HCT116 (cell line): ENCODE results near the gene ZNF567. TPM values are rescaled to one million over a fixed set of nuclear protein-coding genes. Genes with fewer than 3 reads are reported as not detected.
"Not testable (repeated sequence)": the region's sequence is repeated elsewhere in the genome, so short reads cannot be mapped to it uniquely, and the experiment has no call there.

Source experiments
- ATAC-seq: fragments of 200-7000 bp; cut with Tn5 transposase; 2 replicates; pipeline ENCODE4 v1.9.1; 2020; ENCODE audit warnings: mild to moderate bottlenecking, moderate library complexity
- BruUV-seq: library from RNA; stranded (reverse); fragments of 400-500 nt; replicated peaks from 2 replicates; lab custom pipeline; 2021; lab: Mats Ljungman, UMichigan
- CTCF ChIA-PET: fragments of 300-600 bp; sonication (Branson Sonifier 250); formaldehyde crosslinking; loops from one replicate; lab custom pipeline; 2021; ENCODE audit warnings: antibody characterized with exemption; lab: Charles Lee
- POLR2A ChIA-PET: fragments of 300-600, 350-600 bp; sonication (Branson Sonifier 250); formaldehyde crosslinking; loops from one replicate; lab custom pipeline; 2021; ENCODE audit warnings: antibody characterized with exemption; lab: Charles Lee
- RAD21 ChIA-PET, 2 experiments: fragments of 300-600 bp; sonication (Branson Sonifier 250); formaldehyde crosslinking; loops; one replicate each; lab custom pipeline; 2023; ENCODE audit warnings: low total read pairs in 2 of 2; ENCODE audit not compliant: uncharacterized antibody in 2 of 2, unreplicated experiment in 2 of 2, low non-redundant PET in 1 of 2; lab: Charles Lee
- DNase-seq: peaks from one replicate; pipeline ENCODE4 v3.0.0-alpha.2; 2010; ENCODE audit warnings: low read depth, low spot score
- H2AFZ ChIP-seq: fragments of 200-600 bp; shearing (Covaris generic), sonication (generic); 2 replicates; pipeline ENCODE4 v1.6.1; 2017; ENCODE audit warnings: low read depth, mixed run types, mixed read lengths, antibody characterized with exemption, low read length; ENCODE audit not compliant: poor library complexity, severe bottlenecking
- H3K27ac ChIP-seq: 2 replicates; pipeline ENCODE4 v1.5.1; 2012; ENCODE audit warnings: low read depth, low read length
- H3K27me3 ChIP-seq: fragments of 200-600 bp; sonication (generic); 2 replicates; pipeline ENCODE4 v1.6.1; 2016; ENCODE audit warnings: mixed run types, low read length, mixed read lengths; ENCODE audit not compliant: insufficient read depth
- H3K36me3 ChIP-seq, 2 experiments: fragments of 200-500 bp in 1 of 2; fragments of 200-600 bp in 1 of 2; sonication (Bioruptor generic) in 1 of 2; sonication (generic) in 1 of 2; 2 replicates each; pipeline versions ENCODE4 v1.5.1 to v1.6.1; 2014 to 2016; ENCODE audit warnings: low read length in 2 of 2, inconsistent platforms in 1 of 2, mixed read lengths in 1 of 2, mixed run types in 1 of 2; ENCODE audit not compliant: insufficient read depth in 2 of 2, control insufficient read depth in 1 of 2
- H3K4me1 ChIP-seq, 2 experiments: fragments of 200-600 bp in 1 of 2; sonication (generic) in 1 of 2; 2 replicates each; pipeline versions ENCODE4 v1.5.1 to v1.6.1; 2012 to 2017; ENCODE audit warnings: low read length in 2 of 2, inconsistent platforms in 1 of 2, mild to moderate bottlenecking in 1 of 2, mixed read lengths in 1 of 2, mixed run types in 1 of 2, moderate library complexity in 1 of 2; ENCODE audit not compliant: insufficient read depth in 2 of 2, control insufficient read depth in 1 of 2
- H3K4me2 ChIP-seq: fragments of 200-600 bp; sonication (generic); 2 replicates; pipeline ENCODE4 v1.6.1; 2017; ENCODE audit warnings: mixed run types, low read length, mixed read lengths
- H3K4me3 ChIP-seq, 2 experiments: fragments of 200-600 bp in 1 of 2; sonication (generic) in 1 of 2; replicated peaks in 1 of 2; 2 replicates each; pipeline ENCODE4 v1.5.1; 2011 to 2016; ENCODE audit warnings: low read length in 2 of 2, control low read depth in 1 of 2, low read depth in 1 of 2, mild to moderate bottlenecking in 1 of 2, mixed read lengths in 1 of 2, mixed run types in 1 of 2
- H3K79me2 ChIP-seq: fragments of 200-600 bp; sonication (generic); 2 replicates; pipeline ENCODE4 v1.6.1; 2017; ENCODE audit warnings: mild to moderate bottlenecking, mixed run types, low read length, moderate library complexity, mixed read lengths; ENCODE audit not compliant: insufficient read depth
- H3K9ac ChIP-seq: fragments of 200-600 bp; sonication (generic); 2 replicates; pipeline ENCODE4 v1.6.1; 2016; ENCODE audit warnings: low read length, mixed read lengths
- H3K9me2 ChIP-seq: fragments of 200-600 bp; sonication (generic), shearing (Covaris generic); 2 replicates; pipeline ENCODE4 v1.6.1; 2017; ENCODE audit warnings: mixed run types, mild to moderate bottlenecking, moderate library complexity; ENCODE audit not compliant: insufficient read depth
- H3K9me3 ChIP-seq, 2 experiments: fragments of 200-500 bp in 1 of 2; fragments of 200-600 bp in 1 of 2; sonication (Bioruptor generic) in 1 of 2; sonication (generic) in 1 of 2; 2 replicates each; pipeline ENCODE4 v1.6.1; 2014 to 2017; ENCODE audit warnings: low read length in 2 of 2, mixed read lengths in 2 of 2, inconsistent platforms in 1 of 2, low read depth in 1 of 2, mild to moderate bottlenecking in 1 of 2, mixed run types in 1 of 2, moderate library complexity in 1 of 2; ENCODE audit not compliant: control insufficient read depth in 1 of 2, insufficient read depth in 1 of 2
- H4K20me1 ChIP-seq: fragments of 200-600 bp; sonication (generic), shearing (Covaris generic); 2 replicates; pipeline ENCODE4 v1.6.1; 2017; ENCODE audit warnings: mixed run types, mild to moderate bottlenecking, moderate library complexity; ENCODE audit not compliant: insufficient read depth
- CEBPB ChIP-seq: IDR thresholded peaks from 2 replicates; pipeline ENCODE4 v1.6.1; 2012; ENCODE audit warnings: low read depth
- ELF1 ChIP-seq: IDR thresholded peaks from 2 replicates; pipeline ENCODE4 v1.6.1; 2012; ENCODE audit warnings: low read depth, borderline replicate concordance
- EZH2 ChIP-seq: fragments of 200-600 bp; sonication (generic); IDR thresholded peaks from 2 replicates; pipeline ENCODE4 v1.6.1; 2017; ENCODE audit warnings: antibody characterized with exemption, mixed run types
- EZH2phosphoT487 ChIP-seq: fragments of 200-600 bp; IDR thresholded peaks from 2 replicates; pipeline ENCODE4 v1.6.1; 2018; ENCODE audit warnings: antibody characterized with exemption, borderline replicate concordance
- FOSL1 ChIP-seq: IDR thresholded peaks from 2 replicates; pipeline ENCODE4 v1.6.1; 2012; ENCODE audit warnings: low read depth
- POLR2AphosphoS5 ChIP-seq: IDR thresholded peaks from 2 replicates; pipeline ENCODE4 v1.6.1; 2011; ENCODE audit warnings: mild to moderate bottlenecking, low read depth, low read length, moderate library complexity
- RAD21 ChIP-seq: IDR thresholded peaks from 2 replicates; pipeline ENCODE4 v1.6.1; 2012; ENCODE audit warnings: low read depth, mild to moderate bottlenecking
- SIN3A ChIP-seq: IDR thresholded peaks from 2 replicates; pipeline ENCODE4 v1.6.1; 2012; ENCODE audit warnings: low read depth
- SP1 ChIP-seq: IDR thresholded peaks from 2 replicates; pipeline ENCODE4 v1.6.1; 2012; ENCODE audit warnings: low read depth
- SRF ChIP-seq: IDR thresholded peaks from 2 replicates; pipeline ENCODE4 v1.6.1; 2012; ENCODE audit warnings: low read depth
- ZFX ChIP-seq: fragments of 450-650 bp; IDR thresholded peaks from 2 replicates; pipeline ENCODE4 v1.6.1; 2017
- intact Hi-C: fragments of 100-400 bp; cut with micrococcal nuclease; formaldehyde crosslinking; loops from 2 replicates; pipeline ENCODE4 v1.10.0; 2022
- total RNA-seq: library from RNA; stranded (reverse); gene quantifications from one replicate; pipeline ENCODE4 v1.2.1, GENCODE V29; 2021; ENCODE audit not compliant: unreplicated experiment
- TF ChIP-seq, protein P1 (sequence below): IDR thresholded peaks from 2 replicates; pipeline ENCODE4 v1.6.1; 2012
- TF ChIP-seq, protein P2 (sequence below): IDR thresholded peaks from 2 replicates; pipeline ENCODE4 v1.6.1; 2012; ENCODE audit warnings: low read depth
- TF ChIP-seq, protein P3 (sequence below), 3 experiments: fragments of 200-600 bp in 1 of 3; sonication (generic) in 1 of 3; IDR thresholded peaks in 2 of 3; conservative IDR thresholded peaks in 1 of 3; 2 replicates each; pipeline ENCODE4 v1.5.1; 2012 to 2017; ENCODE audit warnings: low read depth in 2 of 3, low read length in 2 of 3, antibody characterized with exemption in 1 of 3, borderline replicate concordance in 1 of 3, control low read depth in 1 of 3, mild to moderate bottlenecking in 1 of 3, mixed read lengths in 1 of 3, mixed run types in 1 of 3, moderate library complexity in 1 of 3; ENCODE audit not compliant: insufficient read depth in 1 of 3

ZNF567 gene
- total RNA-seq, 1 experiment from 2014 or later, result 5.6 TPM

DNA sequence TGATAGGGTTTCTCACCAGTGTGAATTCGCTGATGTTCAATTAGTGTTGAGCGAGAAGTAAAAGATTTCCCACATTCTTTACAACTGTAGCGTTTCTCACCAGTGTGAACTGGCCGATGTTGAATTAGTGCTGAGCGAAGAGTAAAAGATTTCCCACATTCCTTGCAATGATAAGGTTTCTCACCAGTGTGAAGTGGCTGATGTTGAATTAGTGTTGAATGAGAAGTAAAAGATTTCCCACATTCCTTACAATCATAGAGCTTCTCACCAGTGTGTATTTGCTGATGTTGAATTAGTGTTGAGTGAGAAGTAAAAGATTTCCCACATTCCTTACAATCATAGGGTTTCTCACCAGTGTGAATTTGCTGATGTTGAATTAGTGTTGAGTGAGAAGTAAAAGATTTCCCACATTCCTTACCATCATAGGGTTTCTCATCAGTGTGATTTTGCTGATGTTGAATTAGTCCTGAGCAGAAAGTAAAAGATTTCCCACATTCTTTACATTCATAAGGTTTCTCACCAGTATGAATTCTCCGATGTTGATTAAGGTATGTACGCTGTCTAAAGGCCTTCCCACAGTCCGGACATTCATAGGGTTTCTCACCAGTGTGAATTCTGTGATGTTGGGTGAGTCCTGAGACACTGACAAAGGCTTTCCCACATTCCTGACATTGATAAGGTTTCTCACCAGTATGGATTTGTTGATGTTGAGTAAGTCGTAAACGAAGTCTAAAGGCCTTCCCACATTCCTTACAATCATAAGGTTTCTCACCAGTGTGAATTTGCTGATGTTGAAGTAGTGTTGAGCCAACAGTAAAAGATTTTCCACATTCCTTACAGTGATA, 61.2 kb downstream of the ZNF567 start:
- Histone ChIP-seq H3K79me2 (no peaks in the 10 kb centered on the region), H3K4me1 (no peaks in the 10 kb centered on the region), H3K9ac (no peak overlapping the region), H2AFZ (no peak overlapping the region), H3K4me3 (no peak overlapping the region), H4K20me1 (no peaks in the 10 kb centered on the region), H3K36me3 (0 out of 4 replicates have a peak, but pooled peaks cover 0 to 9% of the 10 kb centered on the region in 2 experiments), H3K27ac (no peak overlapping the region), H3K9me3 (peaks cover 37 to 51% of the 10 kb centered on the region in 2 experiments; a peak in 3 of 4 replicates), H3K4me2 (no peak overlapping the region), H3K27me3 (no peaks in the 10 kb centered on the region), H3K9me2 (no peaks in the 10 kb centered on the region)
- BruUV-seq, result no TSS peak
- no peak for TF ChIP-seq SRF
- TF ChIP-seq, protein P1, sequence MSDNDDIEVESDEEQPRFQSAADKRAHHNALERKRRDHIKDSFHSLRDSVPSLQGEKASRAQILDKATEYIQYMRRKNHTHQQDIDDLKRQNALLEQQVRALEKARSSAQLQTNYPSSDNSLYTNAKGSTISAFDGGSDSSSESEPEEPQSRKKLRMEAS, result no peak
- TF ChIP-seq EZH2phosphoT487, result no peak
- no peak for TF ChIP-seq ELF1
- TF ChIP-seq POLR2AphosphoS5, result no peak
- TF ChIP-seq, protein P2, sequence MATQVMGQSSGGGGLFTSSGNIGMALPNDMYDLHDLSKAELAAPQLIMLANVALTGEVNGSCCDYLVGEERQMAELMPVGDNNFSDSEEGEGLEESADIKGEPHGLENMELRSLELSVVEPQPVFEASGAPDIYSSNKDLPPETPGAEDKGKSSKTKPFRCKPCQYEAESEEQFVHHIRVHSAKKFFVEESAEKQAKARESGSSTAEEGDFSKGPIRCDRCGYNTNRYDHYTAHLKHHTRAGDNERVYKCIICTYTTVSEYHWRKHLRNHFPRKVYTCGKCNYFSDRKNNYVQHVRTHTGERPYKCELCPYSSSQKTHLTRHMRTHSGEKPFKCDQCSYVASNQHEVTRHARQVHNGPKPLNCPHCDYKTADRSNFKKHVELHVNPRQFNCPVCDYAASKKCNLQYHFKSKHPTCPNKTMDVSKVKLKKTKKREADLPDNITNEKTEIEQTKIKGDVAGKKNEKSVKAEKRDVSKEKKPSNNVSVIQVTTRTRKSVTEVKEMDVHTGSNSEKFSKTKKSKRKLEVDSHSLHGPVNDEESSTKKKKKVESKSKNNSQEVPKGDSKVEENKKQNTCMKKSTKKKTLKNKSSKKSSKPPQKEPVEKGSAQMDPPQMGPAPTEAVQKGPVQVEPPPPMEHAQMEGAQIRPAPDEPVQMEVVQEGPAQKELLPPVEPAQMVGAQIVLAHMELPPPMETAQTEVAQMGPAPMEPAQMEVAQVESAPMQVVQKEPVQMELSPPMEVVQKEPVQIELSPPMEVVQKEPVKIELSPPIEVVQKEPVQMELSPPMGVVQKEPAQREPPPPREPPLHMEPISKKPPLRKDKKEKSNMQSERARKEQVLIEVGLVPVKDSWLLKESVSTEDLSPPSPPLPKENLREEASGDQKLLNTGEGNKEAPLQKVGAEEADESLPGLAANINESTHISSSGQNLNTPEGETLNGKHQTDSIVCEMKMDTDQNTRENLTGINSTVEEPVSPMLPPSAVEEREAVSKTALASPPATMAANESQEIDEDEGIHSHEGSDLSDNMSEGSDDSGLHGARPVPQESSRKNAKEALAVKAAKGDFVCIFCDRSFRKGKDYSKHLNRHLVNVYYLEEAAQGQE, result no peak
- TF ChIP-seq RAD21, result no peak
- TF ChIP-seq EZH2, result no peak
- no peak for TF ChIP-seq ZFX
- no peak for TF ChIP-seq FOSL1
- TF ChIP-seq, protein P3, sequence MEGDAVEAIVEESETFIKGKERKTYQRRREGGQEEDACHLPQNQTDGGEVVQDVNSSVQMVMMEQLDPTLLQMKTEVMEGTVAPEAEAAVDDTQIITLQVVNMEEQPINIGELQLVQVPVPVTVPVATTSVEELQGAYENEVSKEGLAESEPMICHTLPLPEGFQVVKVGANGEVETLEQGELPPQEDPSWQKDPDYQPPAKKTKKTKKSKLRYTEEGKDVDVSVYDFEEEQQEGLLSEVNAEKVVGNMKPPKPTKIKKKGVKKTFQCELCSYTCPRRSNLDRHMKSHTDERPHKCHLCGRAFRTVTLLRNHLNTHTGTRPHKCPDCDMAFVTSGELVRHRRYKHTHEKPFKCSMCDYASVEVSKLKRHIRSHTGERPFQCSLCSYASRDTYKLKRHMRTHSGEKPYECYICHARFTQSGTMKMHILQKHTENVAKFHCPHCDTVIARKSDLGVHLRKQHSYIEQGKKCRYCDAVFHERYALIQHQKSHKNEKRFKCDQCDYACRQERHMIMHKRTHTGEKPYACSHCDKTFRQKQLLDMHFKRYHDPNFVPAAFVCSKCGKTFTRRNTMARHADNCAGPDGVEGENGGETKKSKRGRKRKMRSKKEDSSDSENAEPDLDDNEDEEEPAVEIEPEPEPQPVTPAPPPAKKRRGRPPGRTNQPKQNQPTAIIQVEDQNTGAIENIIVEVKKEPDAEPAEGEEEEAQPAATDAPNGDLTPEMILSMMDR (IDR thresholded peaks at IDR 0.05 in 2 of 3, conservative IDR thresholded peaks at IDR 0.05 in 1 of 3; ENCODE audit: borderline replicate concordance in 1 of 3, insufficient read depth in 1 of 3, low read depth in 2 of 3, low read length in 2 of 3), result no peak
- no peak for TF ChIP-seq SIN3A
- no peak for TF ChIP-seq SP1
- no peak for TF ChIP-seq CEBPB
- ATAC-seq, result no peak
- no peak for DNase-seq
- ChIA-PET CTCF (no interaction called here), RAD21 (no interaction called here), POLR2A (no interaction called here)
- intact Hi-C loops, result no loop called here

DNA sequence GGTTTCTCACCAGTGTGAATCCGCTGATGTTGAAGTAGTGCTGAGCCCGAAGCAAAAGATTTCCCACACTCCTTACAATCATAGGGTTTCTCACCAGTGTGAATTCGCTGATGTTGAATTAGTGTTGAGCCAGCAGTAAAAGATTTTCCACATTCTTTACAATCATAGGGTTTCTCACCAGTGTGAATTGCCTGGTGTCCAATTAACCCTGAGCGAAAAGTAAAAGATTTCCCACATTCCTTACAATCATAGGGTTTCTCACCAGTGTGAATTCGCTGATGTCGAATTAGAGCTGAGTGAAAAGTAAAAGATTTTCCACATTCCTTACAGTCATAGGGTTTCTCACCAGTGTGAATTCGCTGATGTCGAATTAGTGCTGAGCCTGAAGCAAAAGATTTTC, 62.2 kb downstream of the ZNF567 start:
- H3K4me2 ChIP-seq, BruUV-seq, POLR2A ChIA-PET, H3K27me3 ChIP-seq, H3K36me3 ChIP-seq, ATAC-seq, H3K9ac ChIP-seq, H4K20me1 ChIP-seq, H3K27ac ChIP-seq, H2AFZ ChIP-seq, DNase-seq, H3K4me3 ChIP-seq, CTCF ChIA-PET, RAD21 ChIA-PET, H3K79me2 ChIP-seq, H3K9me2 ChIP-seq, H3K4me1 ChIP-seq, intact Hi-C loops: not testable (repeated sequence)
- H3K9me3 ChIP-seq, result peaks cover 33 to 56% of the 10 kb centered on the region in 2 experiments; a peak in 3 of 4 replicates
